HCT116 (cell line): ENCODE data around the gene SUCNR1. TPM values are rescaled to one million over a fixed set of nuclear protein-coding genes. Genes with fewer than 3 reads are reported as not detected.

Experiments
- ATAC-seq: fragments of 200-7000 bp; cut with Tn5 transposase; 2 replicates; pipeline ENCODE4 v1.9.1; 2020; ENCODE audit warnings: mild to moderate bottlenecking, moderate library complexity
- BruUV-seq: library from RNA; stranded (reverse); fragments of 400-500 nt; replicated peaks from 2 replicates; lab custom pipeline; 2021; lab: Mats Ljungman, UMichigan
- CTCF ChIA-PET: fragments of 300-600 bp; sonication (Branson Sonifier 250); formaldehyde crosslinking; loops from one replicate; lab custom pipeline; 2021; ENCODE audit warnings: antibody characterized with exemption; lab: Charles Lee
- POLR2A ChIA-PET: fragments of 300-600, 350-600 bp; sonication (Branson Sonifier 250); formaldehyde crosslinking; loops from one replicate; lab custom pipeline; 2021; ENCODE audit warnings: antibody characterized with exemption; lab: Charles Lee
- RAD21 ChIA-PET, 2 experiments: fragments of 300-600 bp; sonication (Branson Sonifier 250); formaldehyde crosslinking; loops; one replicate each; lab custom pipeline; 2023; ENCODE audit warnings: low total read pairs in 2 of 2; ENCODE audit not compliant: uncharacterized antibody in 2 of 2, unreplicated experiment in 2 of 2, low non-redundant PET in 1 of 2; lab: Charles Lee
- DNase-seq: peaks from one replicate; pipeline ENCODE4 v3.0.0-alpha.2; 2010; ENCODE audit warnings: low read depth, low spot score
- H2AFZ ChIP-seq: fragments of 200-600 bp; shearing (Covaris generic), sonication (generic); 2 replicates; pipeline ENCODE4 v1.6.1; 2017; ENCODE audit warnings: low read depth, mixed run types, mixed read lengths, antibody characterized with exemption, low read length; ENCODE audit not compliant: poor library complexity, severe bottlenecking
- H3K27ac ChIP-seq: 2 replicates; pipeline ENCODE4 v1.5.1; 2012; ENCODE audit warnings: low read depth, low read length
- H3K27me3 ChIP-seq: fragments of 200-600 bp; sonication (generic); 2 replicates; pipeline ENCODE4 v1.6.1; 2016; ENCODE audit warnings: mixed run types, low read length, mixed read lengths; ENCODE audit not compliant: insufficient read depth
- H3K36me3 ChIP-seq, 2 experiments: fragments of 200-500 bp in 1 of 2; fragments of 200-600 bp in 1 of 2; sonication (Bioruptor generic) in 1 of 2; sonication (generic) in 1 of 2; 2 replicates each; pipeline versions ENCODE4 v1.5.1 to v1.6.1; 2014 to 2016; ENCODE audit warnings: low read length in 2 of 2, inconsistent platforms in 1 of 2, mixed read lengths in 1 of 2, mixed run types in 1 of 2; ENCODE audit not compliant: insufficient read depth in 2 of 2, control insufficient read depth in 1 of 2
- H3K4me1 ChIP-seq, 2 experiments: fragments of 200-600 bp in 1 of 2; sonication (generic) in 1 of 2; 2 replicates each; pipeline versions ENCODE4 v1.5.1 to v1.6.1; 2012 to 2017; ENCODE audit warnings: low read length in 2 of 2, inconsistent platforms in 1 of 2, mild to moderate bottlenecking in 1 of 2, mixed read lengths in 1 of 2, mixed run types in 1 of 2, moderate library complexity in 1 of 2; ENCODE audit not compliant: insufficient read depth in 2 of 2, control insufficient read depth in 1 of 2
- H3K4me2 ChIP-seq: fragments of 200-600 bp; sonication (generic); 2 replicates; pipeline ENCODE4 v1.6.1; 2017; ENCODE audit warnings: mixed run types, low read length, mixed read lengths
- H3K4me3 ChIP-seq, 2 experiments: fragments of 200-600 bp in 1 of 2; sonication (generic) in 1 of 2; replicated peaks in 1 of 2; 2 replicates each; pipeline ENCODE4 v1.5.1; 2011 to 2016; ENCODE audit warnings: low read length in 2 of 2, control low read depth in 1 of 2, low read depth in 1 of 2, mild to moderate bottlenecking in 1 of 2, mixed read lengths in 1 of 2, mixed run types in 1 of 2
- H3K79me2 ChIP-seq: fragments of 200-600 bp; sonication (generic); 2 replicates; pipeline ENCODE4 v1.6.1; 2017; ENCODE audit warnings: mild to moderate bottlenecking, mixed run types, low read length, moderate library complexity, mixed read lengths; ENCODE audit not compliant: insufficient read depth
- H3K9ac ChIP-seq: fragments of 200-600 bp; sonication (generic); 2 replicates; pipeline ENCODE4 v1.6.1; 2016; ENCODE audit warnings: low read length, mixed read lengths
- H3K9me2 ChIP-seq: fragments of 200-600 bp; sonication (generic), shearing (Covaris generic); 2 replicates; pipeline ENCODE4 v1.6.1; 2017; ENCODE audit warnings: mixed run types, mild to moderate bottlenecking, moderate library complexity; ENCODE audit not compliant: insufficient read depth
- H3K9me3 ChIP-seq, 2 experiments: fragments of 200-500 bp in 1 of 2; fragments of 200-600 bp in 1 of 2; sonication (Bioruptor generic) in 1 of 2; sonication (generic) in 1 of 2; 2 replicates each; pipeline ENCODE4 v1.6.1; 2014 to 2017; ENCODE audit warnings: low read length in 2 of 2, mixed read lengths in 2 of 2, inconsistent platforms in 1 of 2, low read depth in 1 of 2, mild to moderate bottlenecking in 1 of 2, mixed run types in 1 of 2, moderate library complexity in 1 of 2; ENCODE audit not compliant: control insufficient read depth in 1 of 2, insufficient read depth in 1 of 2
- H4K20me1 ChIP-seq: fragments of 200-600 bp; sonication (generic), shearing (Covaris generic); 2 replicates; pipeline ENCODE4 v1.6.1; 2017; ENCODE audit warnings: mixed run types, mild to moderate bottlenecking, moderate library complexity; ENCODE audit not compliant: insufficient read depth
- ATF3 ChIP-seq: IDR thresholded peaks from 2 replicates; pipeline ENCODE4 v1.6.1; 2012
- CBX3 ChIP-seq: IDR thresholded peaks from 2 replicates; pipeline ENCODE4 v1.6.1; 2012; ENCODE audit warnings: low read depth
- EGR1 ChIP-seq: IDR thresholded peaks from 2 replicates; pipeline ENCODE4 v1.6.1; 2012; ENCODE audit warnings: low read depth
- ELF1 ChIP-seq: IDR thresholded peaks from 2 replicates; pipeline ENCODE4 v1.6.1; 2012; ENCODE audit warnings: low read depth, borderline replicate concordance
- EZH2 ChIP-seq: fragments of 200-600 bp; sonication (generic); IDR thresholded peaks from 2 replicates; pipeline ENCODE4 v1.6.1; 2017; ENCODE audit warnings: antibody characterized with exemption, mixed run types
- EZH2phosphoT487 ChIP-seq: fragments of 200-600 bp; IDR thresholded peaks from 2 replicates; pipeline ENCODE4 v1.6.1; 2018; ENCODE audit warnings: antibody characterized with exemption, borderline replicate concordance
- FOSL1 ChIP-seq: IDR thresholded peaks from 2 replicates; pipeline ENCODE4 v1.6.1; 2012; ENCODE audit warnings: low read depth
- POLR2A ChIP-seq: IDR thresholded peaks from 2 replicates; pipeline ENCODE4 v1.7.0; 2011; ENCODE audit warnings: borderline replicate concordance; ENCODE audit not compliant: insufficient read depth, insufficient read length; ENCODE audit errors: extremely low read depth
- RAD21 ChIP-seq: IDR thresholded peaks from 2 replicates; pipeline ENCODE4 v1.6.1; 2012; ENCODE audit warnings: low read depth, mild to moderate bottlenecking
- SIN3A ChIP-seq: IDR thresholded peaks from 2 replicates; pipeline ENCODE4 v1.6.1; 2012; ENCODE audit warnings: low read depth
- SP1 ChIP-seq: IDR thresholded peaks from 2 replicates; pipeline ENCODE4 v1.6.1; 2012; ENCODE audit warnings: low read depth
- SRF ChIP-seq: IDR thresholded peaks from 2 replicates; pipeline ENCODE4 v1.6.1; 2012; ENCODE audit warnings: low read depth
- TCF7L2 ChIP-seq: IDR thresholded peaks from 2 replicates; pipeline ENCODE4 v1.7.0; 2011; ENCODE audit warnings: borderline replicate concordance, inconsistent platforms; ENCODE audit not compliant: insufficient read depth, insufficient read length; ENCODE audit errors: extremely low read depth
- ZBTB33 ChIP-seq: IDR thresholded peaks from 2 replicates; pipeline ENCODE4 v1.6.1; 2011; ENCODE audit warnings: mild to moderate bottlenecking, low read length, moderate library complexity; ENCODE audit not compliant: insufficient replicate concordance; ENCODE audit errors: extremely low read depth
- intact Hi-C: fragments of 100-400 bp; cut with micrococcal nuclease; formaldehyde crosslinking; loops from 2 replicates; pipeline ENCODE4 v1.10.0; 2022
- total RNA-seq: library from RNA; stranded (reverse); gene quantifications from one replicate; pipeline ENCODE4 v1.2.1, GENCODE V29; 2021; ENCODE audit not compliant: unreplicated experiment
- TF ChIP-seq, protein P1 (sequence below), 3 experiments: fragments of 200-600 bp in 1 of 3; sonication (generic) in 1 of 3; IDR thresholded peaks in 2 of 3; conservative IDR thresholded peaks in 1 of 3; 2 replicates each; pipeline ENCODE4 v1.5.1; 2012 to 2017; ENCODE audit warnings: low read depth in 2 of 3, low read length in 2 of 3, antibody characterized with exemption in 1 of 3, borderline replicate concordance in 1 of 3, control low read depth in 1 of 3, mild to moderate bottlenecking in 1 of 3, mixed read lengths in 1 of 3, mixed run types in 1 of 3, moderate library complexity in 1 of 3; ENCODE audit not compliant: insufficient read depth in 1 of 3

The SUCNR1 gene
- total RNA-seq, 1 experiment from 2014 or later = 0.17 TPM

DNA sequence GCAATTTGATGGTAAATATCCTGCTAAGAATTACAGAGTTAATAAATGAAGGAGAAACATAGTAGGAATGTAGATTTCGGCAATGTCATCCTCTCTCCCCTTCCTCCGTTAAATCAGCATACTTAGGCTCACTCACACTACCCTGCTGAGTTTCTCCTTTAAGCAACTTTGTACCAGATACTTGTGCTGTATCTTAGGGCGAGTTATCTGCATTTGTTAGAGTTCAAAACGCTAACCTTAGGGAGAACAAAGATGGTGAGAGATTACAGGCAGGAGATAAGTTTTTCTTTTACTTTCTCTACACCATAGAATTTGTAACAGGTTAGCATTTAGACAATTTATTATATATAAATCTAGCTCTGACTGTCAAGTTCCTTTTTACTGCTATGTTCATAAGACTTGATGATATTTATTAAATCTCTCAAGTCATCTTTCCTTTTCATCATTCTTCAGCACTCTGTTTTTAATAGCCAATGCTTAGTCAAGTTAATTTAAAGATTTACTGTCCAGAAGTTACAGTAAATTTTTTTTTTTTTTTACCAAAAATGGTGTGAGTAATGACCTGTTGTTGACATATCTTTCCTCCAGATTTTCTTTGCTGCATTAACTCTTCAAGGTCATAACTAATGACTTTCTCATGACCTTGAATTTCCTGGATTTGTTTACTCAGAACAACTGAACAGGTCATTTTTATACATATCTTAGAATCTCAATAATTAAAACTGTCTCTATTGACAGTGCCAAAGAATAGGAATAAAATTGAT lies 22.2 kb downstream of the SUCNR1 start:
- CTCF ChIA-PET = no interaction called here
- ATAC-seq (no peak), DNase-seq (no peak)
- Histone ChIP-seq H3K9me2 (no peaks in the 10 kb centered on the region), H2AFZ (no peak overlapping the region), H3K27ac (no peak overlapping the region), H3K4me1 (peaks cover 3 to 12% of the 10 kb centered on the region in 2 experiments; a peak in 3 of 4 replicates), H3K79me2 (no peaks in the 10 kb centered on the region), H3K27me3 (no peaks in the 10 kb centered on the region), H4K20me1 (no peaks in the 10 kb centered on the region), H3K4me3 (no peak overlapping the region), H3K9me3 (no peaks in the 10 kb centered on the region), H3K36me3 (no peaks in the 10 kb centered on the region), H3K9ac (no peak overlapping the region), H3K4me2 (0 out of 2 replicates have a peak overlapping the region, but pooled peaks have one; percentile 0)
- TF ChIP-seq ZBTB33 (no peak), SIN3A (no peak), ATF3 (no peak), FOSL1 (no peak), RAD21 (no peak), SRF (no peak), SP1 (no peak), POLR2A (no peak), TCF7L2 (no peak), EZH2phosphoT487 (no peak), ELF1 (no peak), CBX3 (no peak), EZH2 (no peak), EGR1 (no peak)
- TF ChIP-seq, protein P1, sequence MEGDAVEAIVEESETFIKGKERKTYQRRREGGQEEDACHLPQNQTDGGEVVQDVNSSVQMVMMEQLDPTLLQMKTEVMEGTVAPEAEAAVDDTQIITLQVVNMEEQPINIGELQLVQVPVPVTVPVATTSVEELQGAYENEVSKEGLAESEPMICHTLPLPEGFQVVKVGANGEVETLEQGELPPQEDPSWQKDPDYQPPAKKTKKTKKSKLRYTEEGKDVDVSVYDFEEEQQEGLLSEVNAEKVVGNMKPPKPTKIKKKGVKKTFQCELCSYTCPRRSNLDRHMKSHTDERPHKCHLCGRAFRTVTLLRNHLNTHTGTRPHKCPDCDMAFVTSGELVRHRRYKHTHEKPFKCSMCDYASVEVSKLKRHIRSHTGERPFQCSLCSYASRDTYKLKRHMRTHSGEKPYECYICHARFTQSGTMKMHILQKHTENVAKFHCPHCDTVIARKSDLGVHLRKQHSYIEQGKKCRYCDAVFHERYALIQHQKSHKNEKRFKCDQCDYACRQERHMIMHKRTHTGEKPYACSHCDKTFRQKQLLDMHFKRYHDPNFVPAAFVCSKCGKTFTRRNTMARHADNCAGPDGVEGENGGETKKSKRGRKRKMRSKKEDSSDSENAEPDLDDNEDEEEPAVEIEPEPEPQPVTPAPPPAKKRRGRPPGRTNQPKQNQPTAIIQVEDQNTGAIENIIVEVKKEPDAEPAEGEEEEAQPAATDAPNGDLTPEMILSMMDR (IDR thresholded peaks at IDR 0.05 in 2 of 3, conservative IDR thresholded peaks at IDR 0.05 in 1 of 3; ENCODE audit: borderline replicate concordance in 1 of 3, insufficient read depth in 1 of 3, low read depth in 2 of 3, low read length in 2 of 3) = no peak
- RAD21 ChIA-PET = no interaction called here
- POLR2A ChIA-PET = no interaction called here
- intact Hi-C loops = no loop called here
- BruUV-seq = no TSS peak
